Measurements from ENCODE around the gene MAK.

Gene MAK

GRCh38 chr6:10733151-10733715 is 105.1 kb downstream of the MAK start:
- H3K27ac ChIP-seq = peak overlapping the region; percentile 9; the same call in 1 of the 2 replicates
- TF ChIP-seq ZFX (IDR thresholded peaks at IDR 0.05; ENCODE audit: borderline replicate concordance) (no peak), CTCF (IDR thresholded peaks at IDR 0.05) (no peak)

GRCh38 chr6:10730254-10730653 is 108.1 kb downstream of the MAK start:
- TF ChIP-seq ZFX (IDR thresholded peaks at IDR 0.05; ENCODE audit: borderline replicate concordance) (no peak), CTCF (IDR thresholded peaks at IDR 0.05) (no peak)
- no peak overlapping the region for H3K27ac ChIP-seq

- H3K27ac ChIP-seq = no peak overlapping the region
Measured at GRCh38 chr6:10725716-10726115, 112.6 kb downstream of the MAK start.

GRCh38 chr6:10725044-10725443 is 113.3 kb downstream of the MAK start:
- no peak overlapping the region for H3K27ac ChIP-seq
- TF ChIP-seq CTCF (IDR thresholded peaks at IDR 0.05) = no peak
- no peak for TF ChIP-seq ZFX (IDR thresholded peaks at IDR 0.05; ENCODE audit: borderline replicate concordance)

More at GRCh38 chr6:10725716-10726115, 112.6 kb downstream of the MAK start:
- no peak for TF ChIP-seq ZFX (IDR thresholded peaks at IDR 0.05; ENCODE audit: borderline replicate concordance)
- TF ChIP-seq CTCF (IDR thresholded peaks at IDR 0.05) = no peak

GRCh38 chr6:10723567-10723881 is 114.8 kb downstream of the MAK start:
- TF ChIP-seq ZFX (IDR thresholded peaks at IDR 0.05; ENCODE audit: borderline replicate concordance) = no peak
- TF ChIP-seq CTCF (IDR thresholded peaks at IDR 0.05) = no peak

GRCh38 chr6:10722820-10723566 is 115.3 kb downstream of the MAK start, which contains the start of gene TMEM14C:
Gene TMEM14C (plus strand): TSS chr6:10723070. CDS start chr6:10724614, 1,544 bp downstream.
- H3K27ac ChIP-seq = peak within 1 kb of the TSS; percentile 88
- no peak for TF ChIP-seq CTCF (IDR thresholded peaks at IDR 0.05)
- TF ChIP-seq ZFX (IDR thresholded peaks at IDR 0.05; ENCODE audit: borderline replicate concordance) = no peak

More at GRCh38 chr6:10723567-10723881, 114.8 kb downstream of the MAK start:
- peak overlapping the region; percentile 88 for H3K27ac ChIP-seq

GRCh38 chr6:10722570-10722819 is 115.8 kb downstream of the MAK start:
- no peak for TF ChIP-seq CTCF (IDR thresholded peaks at IDR 0.05)
- TF ChIP-seq ZFX (IDR thresholded peaks at IDR 0.05; ENCODE audit: borderline replicate concordance) = no peak
- H3K27ac ChIP-seq = peak overlapping the region; percentile 88
